HTR-8/SVneo (cell line): ENCODE results near the gene KIDINS220.

Source experiments
- DNase-seq: peaks from one replicate; pipeline ENCODE4 v3.0.0; 2011; ENCODE audit warnings: low spot score, mixed read lengths; ENCODE audit not compliant: insufficient read length
- FAIRE-seq: peaks from 2 replicates; lab custom pipeline; 2011; peaks lifted over from hg19 to GRCh38; lab: Jason Lieb, UNC

Gene KIDINS220

GRCh38 chr2:8836971-8837794 lies at the start of gene KIDINS220:
KIDINS220 (minus strand) TSS chr2:8837613; CDS start chr2:8827093, 10,520 bp downstream.
- FAIRE-seq (peak; percentile 26), DNase-seq (peak; percentile 96)

- no peak for DNase-seq
- FAIRE-seq, result no peak
Observed at GRCh38 chr2:8886876-8887275, 49.5 kb upstream of the KIDINS220 start.

- FAIRE-seq (no peak), DNase-seq (no peak)
Observed at GRCh38 chr2:8886202-8886518, 48.7 kb upstream of the KIDINS220 start.

GRCh38 chr2:8885449-8886201 lies 48.2 kb upstream of the KIDINS220 start:
- FAIRE-seq (no peak), DNase-seq (no peak)

- FAIRE-seq (no peak), DNase-seq (no peak)
Observed at GRCh38 chr2:8884812-8885211, 47.4 kb upstream of the KIDINS220 start.

- DNase-seq, result peak; percentile 18
- no peak for FAIRE-seq
Observed at GRCh38 chr2:8882094-8882493, 44.7 kb upstream of the KIDINS220 start.

- DNase-seq (no peak), FAIRE-seq (no peak)
Observed at GRCh38 chr2:8877894-8878293, 40.5 kb upstream of the KIDINS220 start.

GRCh38 chr2:8877332-8877731 lies 39.9 kb upstream of the KIDINS220 start:
- DNase-seq, result no peak
- no peak for FAIRE-seq

GRCh38 chr2:8876628-8877027 lies 39.2 kb upstream of the KIDINS220 start:
- DNase-seq, result no peak

GRCh38 chr2:8872821-8873432 lies 35.5 kb upstream of the KIDINS220 start:
- DNase-seq, result peak; percentile 56

More at GRCh38 chr2:8876628-8877027, 39.2 kb upstream of the KIDINS220 start:
- FAIRE-seq, result no peak

GRCh38 chr2:8870441-8870840 lies 33.0 kb upstream of the KIDINS220 start:
- DNase-seq (no peak), FAIRE-seq (no peak)

More at GRCh38 chr2:8872821-8873432, 35.5 kb upstream of the KIDINS220 start:
- FAIRE-seq, result no peak

- FAIRE-seq (no peak), DNase-seq (no peak)
Observed at GRCh38 chr2:8867363-8867762, 29.9 kb upstream of the KIDINS220 start.

GRCh38 chr2:8863331-8863953 lies 26.0 kb upstream of the KIDINS220 start:
- DNase-seq, result no peak
- FAIRE-seq, result no peak

- DNase-seq (no peak), FAIRE-seq (no peak)
Observed at GRCh38 chr2:8862230-8862629, 24.8 kb upstream of the KIDINS220 start.

- DNase-seq, result no peak
- no peak for FAIRE-seq
Observed at GRCh38 chr2:8861797-8862196, 24.4 kb upstream of the KIDINS220 start.

GRCh38 chr2:8860239-8860638 lies 22.8 kb upstream of the KIDINS220 start:
- DNase-seq (no peak), FAIRE-seq (no peak)

GRCh38 chr2:8858910-8859309 lies 21.5 kb upstream of the KIDINS220 start:
- no peak for DNase-seq
- no peak for FAIRE-seq

GRCh38 chr2:8858264-8858663 lies 20.9 kb upstream of the KIDINS220 start:
- DNase-seq, result no peak
- FAIRE-seq, result no peak

GRCh38 chr2:8857709-8858108 lies 20.3 kb upstream of the KIDINS220 start:
- DNase-seq (no peak), FAIRE-seq (no peak)

- no peak for FAIRE-seq
Observed at GRCh38 chr2:8856176-8856575, 18.8 kb upstream of the KIDINS220 start.

GRCh38 chr2:8855010-8855409 lies 17.6 kb upstream of the KIDINS220 start:
- FAIRE-seq, result peak; percentile 13

More at GRCh38 chr2:8856176-8856575, 18.8 kb upstream of the KIDINS220 start:
- no peak for DNase-seq

More at GRCh38 chr2:8855010-8855409, 17.6 kb upstream of the KIDINS220 start:
- DNase-seq, result no peak
